ENCODE data around the gene RNF213. TPM values are rescaled to one million over a fixed set of nuclear protein-coding genes. Genes with fewer than 3 reads are reported as not detected.

Gene RNF213
- total RNA-seq, 4 donors from 2014 or later, result 113 to 174 (median 159) TPM

DNA sequence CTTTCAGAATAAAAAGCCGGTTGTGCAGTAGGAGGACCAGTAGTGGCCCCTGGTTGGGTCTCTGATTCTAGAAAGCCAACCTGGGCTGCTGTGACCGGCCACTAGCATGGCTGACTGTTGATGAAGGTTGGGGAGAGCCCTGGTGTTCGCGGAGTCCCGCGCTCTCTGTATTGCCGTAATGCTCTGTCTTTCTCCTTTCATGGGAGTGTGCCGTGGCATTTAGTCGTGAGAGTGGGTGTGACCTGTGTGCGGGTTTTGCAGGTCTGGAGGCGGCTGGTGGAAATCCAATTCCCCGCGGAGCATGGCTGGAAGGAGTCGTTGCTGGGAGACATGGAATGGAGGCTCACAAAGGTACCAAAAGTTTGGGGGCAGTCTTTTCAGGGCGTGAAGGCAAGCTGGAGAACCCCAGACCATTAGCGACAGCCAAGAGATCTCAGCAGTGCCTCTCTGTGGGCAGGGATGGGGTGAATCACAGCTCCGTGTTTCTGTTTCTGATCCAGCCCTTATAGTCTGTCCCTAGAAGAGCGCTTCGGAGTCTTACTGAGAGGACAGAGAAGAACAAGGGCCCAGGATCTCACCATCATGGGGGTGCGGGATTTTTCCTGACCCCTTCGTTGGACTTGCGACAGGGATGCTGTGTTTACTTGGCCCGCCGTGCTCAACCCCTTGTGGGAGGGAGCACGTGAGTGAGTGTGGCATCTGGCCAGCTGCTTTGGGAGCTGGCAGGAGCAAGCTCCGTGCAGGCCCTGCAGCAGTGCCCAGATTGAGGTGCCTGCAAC lies 56.5 kb downstream of the RNF213 start:
- 85 to 98% methylated on average over 10 to 26 of the region's 26 CpGs for WGBS, 2 donors (ENCODE audit: low coverage in 1 of 2)
- H3K27ac ChIP-seq, result no peak overlapping the region

DNA sequence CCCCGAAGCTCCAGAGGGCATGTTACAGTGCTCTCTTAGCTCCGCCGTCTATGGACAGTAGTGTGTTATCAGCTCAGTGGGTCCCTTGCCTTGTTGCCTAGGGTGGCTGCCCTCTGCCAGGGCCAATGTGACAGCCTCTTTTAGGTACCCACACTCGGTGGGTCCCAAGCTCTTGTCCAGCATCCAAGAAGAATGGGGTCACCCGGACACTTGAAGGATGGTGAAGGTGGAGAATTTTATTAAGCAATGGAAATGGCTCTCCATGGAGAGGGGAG lies 57.0 kb downstream of the RNF213 start:
- 89% methylated on average over 5 of the region's 5 CpGs; no CpG with 5 or more reads in 1 of the 2 donors for WGBS, 2 donors (ENCODE audit: low coverage in 1 of 2)
- Histone ChIP-seq H3K27me3 (no peaks in the 10 kb centered on the region), H3K4me1 (no peaks in the 10 kb centered on the region), H3K9me3 (no peaks in the 10 kb centered on the region), H3K4me3 (no peak overlapping the region), H3K36me3 (peaks cover 0 to 50% (median 19%) of the 10 kb centered on the region in 4 donors), H3K27ac (no peak overlapping the region)
- in situ Hi-C loops (cut with MboI; ENCODE audit: low pct_ligation_motif_present in 1 of 4, low pct_unique_long_range_greater_than_20kb in 1 of 4, low sequenced_read_pairs in 3 of 4), result no loop called here
- intact Hi-C loops (cut with DNase I; ENCODE audit: low total_unique reads), result no loop called here
- TF ChIP-seq, protein P1, sequence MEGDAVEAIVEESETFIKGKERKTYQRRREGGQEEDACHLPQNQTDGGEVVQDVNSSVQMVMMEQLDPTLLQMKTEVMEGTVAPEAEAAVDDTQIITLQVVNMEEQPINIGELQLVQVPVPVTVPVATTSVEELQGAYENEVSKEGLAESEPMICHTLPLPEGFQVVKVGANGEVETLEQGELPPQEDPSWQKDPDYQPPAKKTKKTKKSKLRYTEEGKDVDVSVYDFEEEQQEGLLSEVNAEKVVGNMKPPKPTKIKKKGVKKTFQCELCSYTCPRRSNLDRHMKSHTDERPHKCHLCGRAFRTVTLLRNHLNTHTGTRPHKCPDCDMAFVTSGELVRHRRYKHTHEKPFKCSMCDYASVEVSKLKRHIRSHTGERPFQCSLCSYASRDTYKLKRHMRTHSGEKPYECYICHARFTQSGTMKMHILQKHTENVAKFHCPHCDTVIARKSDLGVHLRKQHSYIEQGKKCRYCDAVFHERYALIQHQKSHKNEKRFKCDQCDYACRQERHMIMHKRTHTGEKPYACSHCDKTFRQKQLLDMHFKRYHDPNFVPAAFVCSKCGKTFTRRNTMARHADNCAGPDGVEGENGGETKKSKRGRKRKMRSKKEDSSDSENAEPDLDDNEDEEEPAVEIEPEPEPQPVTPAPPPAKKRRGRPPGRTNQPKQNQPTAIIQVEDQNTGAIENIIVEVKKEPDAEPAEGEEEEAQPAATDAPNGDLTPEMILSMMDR (IDR thresholded peaks at IDR 0.05), result no peak
- DNase-seq, result no peak

More for the DNA sequence above, 56.5 kb downstream of the RNF213 start:
- Histone ChIP-seq H3K36me3 (peaks cover 0 to 48% (median 18%) of the 10 kb centered on the region in 4 donors), H3K27me3 (no peaks in the 10 kb centered on the region), H3K9me3 (no peaks in the 10 kb centered on the region), H3K4me3 (no peak overlapping the region), H3K4me1 (no peaks in the 10 kb centered on the region)
- intact Hi-C loops (cut with DNase I; ENCODE audit: low total_unique reads) (no loop called here), in situ Hi-C loops (cut with MboI; ENCODE audit: low pct_ligation_motif_present in 1 of 4, low pct_unique_long_range_greater_than_20kb in 1 of 4, low sequenced_read_pairs in 3 of 4) (no loop called here)
- TF ChIP-seq POLR2AphosphoS5 (IDR thresholded peaks at IDR 0.05), result no peak
- TF ChIP-seq, protein P1 (IDR thresholded peaks at IDR 0.05), result no peak
- no peak for TF ChIP-seq POLR2A (IDR thresholded peaks at IDR 0.05)
- no peak for TF ChIP-seq EP300 (IDR thresholded peaks at IDR 0.05; ENCODE audit: low read depth)
- DNase-seq, result no peak

DNA sequence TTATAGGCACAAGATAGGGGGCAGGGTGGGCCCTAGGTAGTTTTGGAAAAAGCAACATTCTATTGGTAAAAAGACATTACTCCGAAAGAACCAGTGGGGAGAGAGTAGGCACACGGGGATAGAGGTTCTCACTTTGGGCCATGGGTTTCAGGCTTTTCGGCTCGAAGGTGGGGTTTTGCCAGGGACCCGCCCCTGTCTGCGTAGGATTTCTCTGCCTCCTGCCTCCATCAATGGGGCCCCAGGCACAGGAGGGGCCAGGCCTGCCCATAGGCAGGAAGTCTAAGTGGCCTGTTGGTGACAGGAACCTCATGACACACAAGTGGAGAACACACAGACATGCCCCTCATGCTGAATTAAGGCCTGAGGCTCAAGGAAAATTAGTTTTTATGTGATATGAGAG lies 57.5 kb downstream of the RNF213 start:
- TF ChIP-seq EP300 (IDR thresholded peaks at IDR 0.05; ENCODE audit: low read depth), result no peak
- TF ChIP-seq POLR2A (IDR thresholded peaks at IDR 0.05), result no peak
- TF ChIP-seq, protein P1 (IDR thresholded peaks at IDR 0.05), result no peak
- TF ChIP-seq POLR2AphosphoS5 (IDR thresholded peaks at IDR 0.05), result no peak
- Histone ChIP-seq H3K27ac (no peak overlapping the region), H3K4me3 (no peak overlapping the region), H3K9me3 (no peaks in the 10 kb centered on the region), H3K27me3 (no peaks in the 10 kb centered on the region), H3K4me1 (no peaks in the 10 kb centered on the region), H3K36me3 (peaks cover 0 to 47% (median 18%) of the 10 kb centered on the region in 4 donors)
- in situ Hi-C loops (cut with MboI; ENCODE audit: low pct_ligation_motif_present in 1 of 4, low pct_unique_long_range_greater_than_20kb in 1 of 4, low sequenced_read_pairs in 3 of 4) (no loop called here), intact Hi-C loops (cut with DNase I; ENCODE audit: low total_unique reads) (no loop called here)
- DNase-seq, result no peak
- WGBS, 2 donors (ENCODE audit: low coverage in 1 of 2), result 91 to 96% methylated on average over 4 to 6 of the region's 6 CpGs

DNA sequence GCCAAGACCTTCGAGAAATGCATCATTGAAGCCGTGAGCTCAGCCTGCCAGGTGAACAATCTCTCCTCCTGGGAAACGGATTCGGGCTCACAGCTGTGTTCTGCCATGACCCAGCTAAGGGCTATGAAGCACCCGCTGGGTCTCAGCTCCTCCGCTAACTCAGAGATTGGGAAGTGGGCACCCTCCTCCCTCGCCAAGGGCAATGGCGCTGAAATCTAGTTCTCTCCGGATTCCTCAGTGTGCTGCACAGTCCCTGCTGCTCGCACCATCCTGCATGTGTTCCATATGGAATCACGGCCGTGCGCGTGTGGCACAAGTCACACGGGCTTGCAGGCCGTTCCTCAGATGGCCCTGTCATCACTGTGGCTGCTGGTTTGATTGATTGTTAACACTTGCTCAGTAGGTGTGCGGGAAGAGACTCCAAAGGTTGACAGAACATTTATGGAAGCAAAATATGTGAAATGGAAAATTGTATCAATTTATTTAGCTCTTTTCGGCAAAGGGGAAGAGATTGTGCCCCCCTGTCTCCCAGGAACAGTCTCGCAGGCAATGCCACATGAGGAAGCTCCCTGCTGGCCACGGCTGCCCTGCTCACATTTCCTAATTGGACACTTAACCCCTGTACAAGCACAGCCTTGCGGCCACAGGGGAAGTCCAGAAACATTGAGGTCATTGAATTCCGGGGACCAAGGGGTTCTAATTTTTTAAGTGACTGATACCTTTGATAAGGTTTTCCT lies 58.8 kb downstream of the RNF213 start:
- Histone ChIP-seq H3K36me3 (peaks cover 0 to 56% (median 17%) of the 10 kb centered on the region in 4 donors), H3K4me3 (no peak overlapping the region), H3K9me3 (no peaks in the 10 kb centered on the region), H3K27ac (no peak overlapping the region), H3K4me1 (no peaks in the 10 kb centered on the region), H3K27me3 (no peaks in the 10 kb centered on the region)
- no peak for DNase-seq
- 75 to 91% methylated on average over 6 to 22 of the region's 22 CpGs for WGBS, 2 donors (ENCODE audit: low coverage in 1 of 2)
- TF ChIP-seq EP300 (IDR thresholded peaks at IDR 0.05; ENCODE audit: low read depth), result no peak
- TF ChIP-seq, protein P1 (IDR thresholded peaks at IDR 0.05), result no peak
- TF ChIP-seq POLR2AphosphoS5 (IDR thresholded peaks at IDR 0.05), result no peak
- no peak for TF ChIP-seq POLR2A (IDR thresholded peaks at IDR 0.05)
- in situ Hi-C loops (cut with MboI; ENCODE audit: low pct_ligation_motif_present in 1 of 4, low pct_unique_long_range_greater_than_20kb in 1 of 4, low sequenced_read_pairs in 3 of 4) (no loop called here), intact Hi-C loops (cut with DNase I; ENCODE audit: low total_unique reads) (no loop called here)
